AG10803 (cell line): ENCODE data around the gene MUC20.
"Not testable (repeated sequence)": the region's sequence is repeated elsewhere in the genome, so short reads cannot be mapped to it uniquely, and the experiment has no call there.

Experiments
- DNase-seq: peaks from one replicate; pipeline ENCODE4 v3.0.0; 2010; ENCODE audit warnings: low read depth
- H3K4me3 ChIP-seq: 2 replicates; pipeline ENCODE4 v1.5.1; 2011; ENCODE audit warnings: mild to moderate bottlenecking, low read length, control low read depth
- CTCF ChIP-seq: conservative IDR thresholded peaks from 2 replicates; pipeline ENCODE4 v1.5.1; 2011; ENCODE audit warnings: mild to moderate bottlenecking, low read length, control low read depth, inconsistent platforms

Gene MUC20

GRCh38 chr3:195764961-195765706, 44.4 kb downstream of the MUC20 start:
- H3K4me3 ChIP-seq = no peak overlapping the region
- TF ChIP-seq CTCF = no peak
- no peak for DNase-seq

- H3K4me3 ChIP-seq = no peak overlapping the region
- no peak for DNase-seq
- no peak for TF ChIP-seq CTCF
These were observed 45.9 kb downstream of the MUC20 start for GRCh38 chr3:195766671-195767070.

GRCh38 chr3:195767792-195768191, 47.0 kb downstream of the MUC20 start:
- DNase-seq = no peak
- H3K4me3 ChIP-seq = no peak overlapping the region
- TF ChIP-seq CTCF = no peak

GRCh38 chr3:195768414-195768813, 47.6 kb downstream of the MUC20 start:
- TF ChIP-seq CTCF = no peak
- no peak overlapping the region for H3K4me3 ChIP-seq
- DNase-seq = no peak

GRCh38 chr3:195768831-195769303, 48.1 kb downstream of the MUC20 start:
- no peak for DNase-seq
- no peak for TF ChIP-seq CTCF
- H3K4me3 ChIP-seq = no peak overlapping the region

GRCh38 chr3:195769551-195769950, 48.8 kb downstream of the MUC20 start:
- no peak for DNase-seq
- H3K4me3 ChIP-seq = no peak overlapping the region
- no peak for TF ChIP-seq CTCF

- TF ChIP-seq CTCF = no peak
- H3K4me3 ChIP-seq = no peak overlapping the region
- no peak for DNase-seq
These were observed 49.5 kb downstream of the MUC20 start for GRCh38 chr3:195770081-195770840.

GRCh38 chr3:195770841-195771645, 50.3 kb downstream of the MUC20 start:
- DNase-seq = not testable (repeated sequence)

More at GRCh38 chr3:195770841-195771645, 50.3 kb downstream of the MUC20 start:
- H3K4me3 ChIP-seq = not testable (repeated sequence)
